GM19025 (cell line): ENCODE results near the gene KNDC1.

Source experiments
- ATAC-seq: cut with Tn5 transposase; IDR thresholded peaks from one replicate; pipeline ENCODE4 v1.9.1; 2021; ENCODE audit warnings: mild to moderate bottlenecking, low read depth, moderate library complexity; ENCODE audit not compliant: unreplicated experiment

KNDC1 gene

GRCh38 chr10:133235932-133236331 lies 75.9 kb downstream of the KNDC1 start:
- no peak for ATAC-seq

- ATAC-seq: no peak
These were observed 76.6 kb downstream of the KNDC1 start for GRCh38 chr10:133236401-133237240.

- ATAC-seq: no peak
These were observed 77.2 kb downstream of the KNDC1 start for GRCh38 chr10:133237241-133237587.

- no peak for ATAC-seq
These were observed 77.8 kb downstream of the KNDC1 start, which contains the start of gene VENTX for GRCh38 chr10:133237588-133238465. VENTX (plus strand) TSS chr10:133237855; CDS start chr10:133237915, 60 bp downstream.

GRCh38 chr10:133238466-133238804 lies 78.4 kb downstream of the KNDC1 start:
- ATAC-seq: no peak

GRCh38 chr10:133239990-133240389 lies 80.0 kb downstream of the KNDC1 start:
- no peak for ATAC-seq

GRCh38 chr10:133241501-133242205 lies 81.6 kb downstream of the KNDC1 start:
- peak; percentile 46 for ATAC-seq

GRCh38 chr10:133242611-133243356 lies 82.8 kb downstream of the KNDC1 start:
- ATAC-seq: no peak

GRCh38 chr10:133243593-133243992 lies 83.6 kb downstream of the KNDC1 start:
- no peak for ATAC-seq

DNA sequence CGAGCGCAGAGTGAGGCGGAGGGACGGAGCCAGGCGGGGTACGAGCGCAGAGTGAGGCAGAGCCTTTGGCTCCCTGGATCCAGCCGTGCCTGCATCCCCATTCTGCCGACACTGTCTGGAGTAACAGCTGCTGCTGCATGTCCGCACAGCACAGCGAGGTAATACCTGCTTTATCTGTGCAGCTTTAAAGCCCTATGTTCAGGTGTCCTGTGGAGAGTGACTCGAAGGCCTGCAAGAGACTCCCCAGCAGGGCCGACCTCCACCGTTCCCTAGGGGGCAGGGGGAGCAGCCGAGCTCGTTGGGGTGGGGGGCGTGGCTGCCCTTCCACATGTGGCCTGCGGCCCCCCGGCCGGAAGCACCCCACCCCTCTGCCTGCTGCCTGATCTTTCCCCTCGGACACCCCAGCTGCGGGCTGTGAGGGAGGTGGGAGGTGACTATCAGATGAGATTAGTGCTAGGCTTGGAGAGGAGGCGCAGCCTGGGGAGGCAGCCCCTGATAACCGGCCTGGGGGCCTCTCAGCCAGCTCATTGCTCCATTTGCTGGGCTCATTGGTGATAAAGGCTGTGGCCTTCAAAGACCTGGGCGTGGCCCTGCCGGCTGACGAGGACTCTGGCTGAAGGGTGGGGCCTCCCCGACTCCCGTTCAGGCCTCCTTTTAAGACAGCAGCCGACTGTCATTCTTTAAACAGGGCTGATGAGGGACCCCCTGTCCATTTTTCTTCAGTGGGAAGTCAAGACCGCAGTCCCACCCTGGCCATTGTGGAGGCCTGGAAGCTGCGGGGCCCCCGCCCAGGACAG lies 85.6 kb downstream of the KNDC1 start:
- ATAC-seq: no peak

DNA sequence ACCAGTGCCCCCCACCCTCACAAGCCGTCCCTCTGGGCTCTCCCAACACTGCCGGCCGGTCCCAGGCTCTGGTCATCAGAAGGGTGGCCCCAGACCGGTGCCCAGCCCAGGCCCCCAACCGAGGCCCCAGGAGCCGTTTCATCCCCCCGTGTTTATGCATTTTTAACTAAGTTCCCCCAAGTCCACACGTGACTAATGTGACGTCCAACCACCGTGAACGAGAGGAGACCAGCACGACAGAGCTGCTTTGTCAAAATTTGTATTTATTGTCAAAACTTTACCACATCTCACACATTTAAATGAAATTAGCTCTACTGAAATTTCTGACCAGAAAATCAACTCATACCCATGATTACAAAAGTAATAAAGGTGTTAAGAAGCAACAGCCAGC lies 86.2 kb downstream of the KNDC1 start:
- ATAC-seq: no peak

DNA sequence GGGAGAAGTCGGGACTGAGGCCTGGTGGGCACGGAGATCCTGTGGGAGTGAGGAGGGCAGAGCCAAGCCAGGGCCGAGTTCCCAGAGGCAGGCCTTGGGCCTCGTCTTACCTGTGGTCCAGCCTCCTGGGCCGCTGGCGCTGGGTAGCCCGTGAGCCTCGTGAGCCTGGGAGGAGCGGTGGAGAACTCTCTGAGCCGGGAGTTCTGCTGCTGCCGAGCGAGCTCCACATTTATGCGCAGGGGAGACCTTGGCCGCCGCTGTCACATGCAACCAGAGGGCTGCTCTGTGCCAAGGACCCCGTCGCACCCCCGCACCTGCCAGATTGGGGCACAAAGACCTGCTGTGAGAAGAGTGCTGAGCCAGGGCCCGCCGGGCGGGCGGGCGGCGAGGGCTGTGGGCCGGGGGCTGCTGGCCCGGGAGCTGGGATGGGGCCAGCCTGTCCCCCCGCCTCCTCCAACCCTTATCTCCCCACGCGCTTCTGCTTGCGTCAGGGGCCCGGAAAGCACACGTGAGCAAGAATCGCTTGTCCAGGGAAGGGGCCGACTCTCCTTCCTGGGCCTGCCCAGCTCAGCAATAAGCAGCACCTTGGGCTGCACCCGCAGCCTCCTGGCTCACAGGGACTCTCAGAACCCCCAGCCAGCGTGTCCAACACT lies 87.8 kb downstream of the KNDC1 start:
- no peak for ATAC-seq

DNA sequence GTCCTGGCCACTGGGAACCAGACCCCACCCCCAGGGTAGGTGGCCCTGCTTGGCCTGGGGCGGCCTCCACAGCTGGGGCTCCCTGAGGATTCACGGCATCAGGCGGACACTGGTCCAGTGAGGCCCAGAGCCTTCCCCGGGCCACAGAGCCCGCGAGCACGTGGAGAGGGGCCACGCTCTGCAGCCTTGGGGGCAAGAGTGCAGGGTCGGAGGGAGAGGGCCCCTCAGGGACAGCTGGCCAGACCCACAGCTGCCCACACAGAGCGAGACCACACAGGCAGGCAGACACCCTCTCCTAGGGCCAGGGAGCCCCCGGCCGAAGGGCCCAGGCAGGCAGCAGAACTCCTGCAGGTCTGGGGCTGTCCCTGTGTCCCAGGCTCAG lies 88.3 kb downstream of the KNDC1 start:
- ATAC-seq: no peak

DNA sequence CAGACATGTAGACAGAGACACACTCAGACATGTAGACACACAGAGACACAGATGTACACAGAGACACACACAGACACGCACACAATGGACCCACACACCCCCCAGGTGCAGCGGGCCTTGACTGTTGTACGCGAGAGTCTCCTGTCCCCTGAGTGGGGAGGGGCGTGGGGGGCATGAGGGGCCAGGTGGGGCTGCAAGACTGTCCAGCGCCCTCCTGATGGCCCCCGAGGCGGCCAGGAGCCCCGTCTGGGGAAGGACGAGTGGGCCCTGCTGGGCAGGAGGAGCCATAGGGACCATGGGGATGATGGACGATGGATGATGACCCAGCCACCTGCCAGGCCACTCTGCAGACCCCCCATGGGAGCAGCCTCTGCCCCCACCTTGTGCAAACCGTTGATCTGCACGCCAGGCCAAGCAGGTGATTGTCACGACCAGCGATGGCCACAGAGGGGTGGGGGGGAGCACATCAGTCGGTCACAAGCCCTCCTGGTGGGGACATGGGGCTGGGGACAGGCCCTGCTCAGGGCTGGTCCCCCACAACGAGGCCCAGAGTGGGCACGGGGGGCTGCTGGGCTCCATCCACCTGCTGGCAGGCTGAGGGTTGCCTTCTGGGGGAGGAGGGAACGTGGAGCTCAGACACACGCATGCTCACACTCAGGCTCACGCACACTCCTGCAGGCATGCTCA lies 89.2 kb downstream of the KNDC1 start:
- no peak for ATAC-seq

DNA sequence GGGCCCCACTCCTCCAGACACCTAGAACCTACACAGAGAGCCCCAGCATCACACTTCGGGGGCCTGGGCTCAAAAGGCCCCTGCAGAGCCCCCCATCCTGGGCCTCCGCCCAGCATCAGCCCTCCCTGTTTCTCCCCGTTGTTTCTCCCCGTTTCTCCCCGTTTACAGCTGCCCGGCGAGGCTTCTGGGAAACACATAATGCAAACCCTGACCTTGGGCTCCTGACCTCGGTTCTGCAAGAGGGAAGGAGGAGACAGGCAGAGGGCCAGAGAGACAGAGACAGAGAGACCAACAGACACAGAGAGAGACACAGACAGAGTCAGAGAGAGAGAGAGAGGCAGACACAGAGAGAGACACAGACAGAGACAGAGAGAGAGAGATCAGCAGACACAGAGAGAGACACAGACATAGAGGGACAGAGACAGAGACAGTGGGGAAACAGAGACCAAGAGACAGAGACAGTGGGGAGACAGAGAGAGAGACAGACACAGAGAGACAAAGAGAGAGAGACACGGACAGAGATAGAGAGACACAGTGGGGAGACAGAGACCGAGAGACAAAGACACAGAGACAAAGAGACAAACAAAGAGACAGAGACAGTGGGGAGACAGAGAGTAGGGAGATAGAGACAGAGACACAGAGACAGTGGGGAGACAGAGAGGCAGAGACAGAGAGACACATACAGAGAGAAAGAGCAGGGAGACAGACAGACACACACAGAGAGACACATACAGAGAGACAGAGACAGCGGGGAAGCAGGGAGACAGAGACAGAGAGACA lies 90.1 kb downstream of the KNDC1 start:
- ATAC-seq: no peak

DNA sequence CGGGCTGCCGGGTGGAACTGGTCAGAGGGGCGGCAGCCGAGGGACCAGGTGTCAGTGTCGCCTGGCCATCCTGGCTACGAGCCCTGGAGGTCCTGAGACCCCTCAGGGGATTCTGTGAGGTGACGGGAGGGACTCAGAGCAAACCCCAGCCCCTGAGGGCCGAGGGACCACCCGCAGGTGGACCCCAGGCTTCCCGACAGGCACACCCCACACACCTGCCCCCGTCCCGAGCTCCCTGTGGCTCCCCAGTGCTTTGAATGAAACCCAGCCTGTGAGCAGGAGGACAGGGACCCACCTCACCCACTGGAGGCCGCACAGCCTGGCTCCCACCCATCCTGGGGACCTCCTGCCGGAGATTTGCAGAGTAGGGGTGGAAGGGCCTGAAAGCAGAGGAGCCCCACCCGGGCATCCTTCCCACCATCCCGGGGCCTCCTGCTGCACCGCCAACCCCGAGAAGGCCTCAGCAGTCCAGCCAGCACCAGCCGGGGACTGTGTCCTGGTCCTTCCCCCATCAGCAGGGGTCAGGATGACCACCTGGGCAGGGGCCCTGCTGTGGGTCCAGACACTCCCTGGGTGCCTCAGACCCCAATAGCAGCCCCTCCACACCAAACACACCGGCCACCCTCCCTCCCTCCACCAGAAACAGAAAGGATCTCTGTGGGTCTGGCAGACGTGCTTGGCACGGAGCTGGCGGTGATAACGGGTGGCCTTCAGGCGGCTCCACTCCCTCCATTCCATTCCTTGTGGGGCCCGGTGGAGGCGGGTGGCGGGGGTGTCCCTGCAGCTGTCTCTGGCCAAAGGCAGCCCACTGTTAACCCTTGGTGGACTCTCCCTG lies 91.6 kb downstream of the KNDC1 start:
- ATAC-seq: no peak

DNA sequence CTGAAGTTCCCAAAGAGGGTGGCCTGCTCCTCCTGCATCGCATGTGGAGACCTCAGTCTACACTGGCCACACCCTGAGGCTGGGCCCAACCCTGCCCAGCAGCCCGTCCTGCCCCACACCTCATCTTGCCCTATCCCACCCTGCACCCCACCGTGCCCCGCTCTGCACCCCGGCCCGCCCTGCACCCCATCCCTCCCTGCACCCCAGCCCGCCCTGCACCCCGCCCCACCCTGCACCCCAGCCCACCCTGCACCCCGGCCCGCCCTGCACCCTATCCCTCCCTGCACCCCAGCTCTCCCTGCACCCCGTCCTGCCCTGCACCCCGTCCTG lies 92.2 kb downstream of the KNDC1 start:
- ATAC-seq: no peak
